Prostate gland (tissue), 2 donors: ENCODE data around the gene CDT1. TPM values are rescaled to one million over a fixed set of nuclear protein-coding genes. Genes with fewer than 3 reads are reported as not detected.

ENCODE experiments used
- DNase-seq: peaks from one replicate; pipeline ENCODE4 v3.0.0-alpha.2; 2019; ENCODE audit warnings: low spot score
- H3K27ac ChIP-seq, 2 donors: fragments of 200-600 bp; sonication (generic); 2 replicates each; pipeline ENCODE4 v1.5.1; 2017 to 2019
- H3K27me3 ChIP-seq: fragments of 200-600 bp; sonication (generic); replicated peaks from 2 replicates; pipeline ENCODE4 v1.5.1; 2019; ENCODE audit not compliant: insufficient read depth
- H3K36me3 ChIP-seq, 2 donors: fragments of 200-600 bp; sonication (generic); 1 replicate in 1 of 2; 2 replicates in 1 of 2; pipeline versions ENCODE4 v1.5.1 to v1.8.1; 2017 to 2019
- H3K4me1 ChIP-seq: fragments of 200-600 bp; sonication (generic); replicated peaks from 2 replicates; pipeline ENCODE4 v1.5.1; 2019
- H3K4me3 ChIP-seq, 2 donors: fragments of 200-600 bp; sonication (generic); 2 replicates each; pipeline ENCODE4 v1.5.1; 2017 to 2019
- H3K9me3 ChIP-seq: fragments of 200-600 bp; sonication (generic); 2 replicates; pipeline ENCODE4 v1.5.1; 2017
- POLR2A ChIP-seq: fragments of 450-650 bp; IDR thresholded peaks from one replicate; pipeline ENCODE4 v1.6.1; 2016; ENCODE audit warnings: antibody characterized with exemption, mild to moderate bottlenecking
- POLR2AphosphoS5 ChIP-seq: sonication (generic); formaldehyde crosslinking; IDR thresholded peaks from one replicate; pipeline ENCODE4 v1.6.1; 2017; ENCODE audit warnings: antibody characterized with exemption
- WGBS: methylation state at CpG from one replicate; pipeline ENCODE4 v1.1.5; 2018; 5-methylcytosine and 5-hydroxymethylcytosine counted together
- intact Hi-C: fragments of 100-400 bp; cut with DNase I; formaldehyde crosslinking; loops from one replicate; pipeline ENCODE4 v1.14.2; 2022
- total RNA-seq, 2 donors: library from RNA; depleted of rRNA; stranded (reverse); fragments of >200 nt; gene quantifications; one replicate each; pipeline ENCODE4 v1.1.0, GENCODE V29; 2016
- TF ChIP-seq, protein P1 (sequence below), 4 experiments: fragments of 200-600 bp in 2 of 4; fragments of 450-650 bp in 2 of 4; sonication (generic) in 2 of 4; IDR thresholded peaks; 1 replicate in 3 of 4; 2 replicates in 1 of 4; pipeline ENCODE4 v1.5.1; 2016 to 2019; ENCODE audit warnings: antibody characterized with exemption in 4 of 4, mild to moderate bottlenecking in 2 of 4, moderate library complexity in 2 of 4

Gene CDT1
- total RNA-seq, 2 donors from 2014 or later, result 4.3 to 7.6 TPM

DNA sequence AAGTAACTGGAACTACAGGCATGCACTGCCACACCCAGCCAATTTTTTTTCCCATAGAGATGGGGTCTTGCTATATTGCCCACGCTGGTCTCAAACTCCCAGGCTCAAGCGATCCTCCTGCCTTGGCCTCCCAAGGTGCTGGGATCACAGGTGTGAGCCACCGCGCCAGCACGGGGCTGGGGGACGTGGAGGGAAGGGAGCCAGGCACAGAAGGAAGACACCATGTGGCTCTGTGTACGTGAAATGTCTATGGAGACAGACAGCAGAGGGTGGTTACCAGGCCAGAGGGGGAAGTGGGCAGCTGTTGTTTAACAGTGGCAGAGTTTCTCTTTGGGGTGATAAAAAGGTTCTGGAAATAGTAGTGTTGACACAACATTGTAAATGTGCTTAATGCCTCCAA is 14.0 kb upstream of the CDT1 start:
- Histone ChIP-seq H3K4me1 (no peaks in the 10 kb centered on the region), H3K9me3 (no peaks in the 10 kb centered on the region), H3K27ac (no peak overlapping the region), H3K4me3 (no peak overlapping the region), H3K36me3 (no peaks in the 10 kb centered on the region), H3K27me3 (no peaks in the 10 kb centered on the region)
- intact Hi-C loops, result no loop called here
- no peak for DNase-seq
- TF ChIP-seq POLR2AphosphoS5 (no peak), POLR2A (no peak)
- TF ChIP-seq, protein P1, sequence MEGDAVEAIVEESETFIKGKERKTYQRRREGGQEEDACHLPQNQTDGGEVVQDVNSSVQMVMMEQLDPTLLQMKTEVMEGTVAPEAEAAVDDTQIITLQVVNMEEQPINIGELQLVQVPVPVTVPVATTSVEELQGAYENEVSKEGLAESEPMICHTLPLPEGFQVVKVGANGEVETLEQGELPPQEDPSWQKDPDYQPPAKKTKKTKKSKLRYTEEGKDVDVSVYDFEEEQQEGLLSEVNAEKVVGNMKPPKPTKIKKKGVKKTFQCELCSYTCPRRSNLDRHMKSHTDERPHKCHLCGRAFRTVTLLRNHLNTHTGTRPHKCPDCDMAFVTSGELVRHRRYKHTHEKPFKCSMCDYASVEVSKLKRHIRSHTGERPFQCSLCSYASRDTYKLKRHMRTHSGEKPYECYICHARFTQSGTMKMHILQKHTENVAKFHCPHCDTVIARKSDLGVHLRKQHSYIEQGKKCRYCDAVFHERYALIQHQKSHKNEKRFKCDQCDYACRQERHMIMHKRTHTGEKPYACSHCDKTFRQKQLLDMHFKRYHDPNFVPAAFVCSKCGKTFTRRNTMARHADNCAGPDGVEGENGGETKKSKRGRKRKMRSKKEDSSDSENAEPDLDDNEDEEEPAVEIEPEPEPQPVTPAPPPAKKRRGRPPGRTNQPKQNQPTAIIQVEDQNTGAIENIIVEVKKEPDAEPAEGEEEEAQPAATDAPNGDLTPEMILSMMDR (IDR thresholded peaks at IDR 0.05), result no peak
- 78% methylated on average over 7 of the region's 7 CpGs for WGBS

DNA sequence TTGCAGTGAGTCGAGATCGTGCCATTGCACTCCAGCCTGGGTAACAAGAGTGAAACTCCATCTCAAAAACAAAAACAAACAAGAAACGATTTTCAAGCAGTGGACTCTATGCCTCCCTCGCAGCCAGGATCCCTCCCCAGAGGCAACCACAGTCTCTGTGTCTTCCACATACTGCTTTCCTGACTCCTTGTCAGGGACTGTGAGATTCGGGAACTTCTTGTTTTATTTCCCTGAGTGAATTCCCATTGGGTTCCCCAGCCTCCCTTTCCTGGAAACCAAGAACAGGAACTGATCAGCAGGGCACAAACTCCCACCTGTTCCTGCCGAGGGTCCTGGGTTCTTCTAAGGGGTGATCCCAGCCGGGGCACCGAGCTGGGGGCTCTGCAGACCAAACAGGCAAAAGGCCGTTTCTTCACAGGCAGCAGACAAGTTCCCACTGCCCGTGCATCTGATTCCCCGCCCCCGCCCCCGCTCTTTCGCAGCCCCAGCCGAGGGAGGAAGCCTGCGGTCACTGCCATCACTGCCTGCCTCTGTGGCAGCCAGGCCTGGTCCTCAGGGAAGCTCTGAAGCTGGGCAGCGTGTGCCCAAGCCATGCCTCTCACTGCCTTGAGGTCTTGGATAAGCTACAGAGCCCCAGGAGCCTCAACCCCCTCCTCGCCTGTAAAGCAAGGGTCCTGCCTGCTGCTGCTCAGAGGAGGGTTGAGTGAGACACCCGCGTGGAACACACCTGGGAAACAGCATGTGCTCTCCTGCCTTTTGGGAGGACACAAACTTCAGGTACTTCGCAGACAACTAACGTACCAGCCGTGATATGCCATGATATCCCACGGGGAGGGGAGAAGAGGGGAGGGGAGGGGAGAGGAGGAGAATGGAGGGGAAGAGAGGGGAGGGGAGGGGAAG is 13.0 kb upstream of the CDT1 start:
- Histone ChIP-seq H3K27ac (no peak overlapping the region), H3K4me3 (no peak overlapping the region), H3K27me3 (no peaks in the 10 kb centered on the region), H3K4me1 (no peaks in the 10 kb centered on the region), H3K9me3 (no peaks in the 10 kb centered on the region), H3K36me3 (no peaks in the 10 kb centered on the region)
- TF ChIP-seq POLR2A (no peak), POLR2AphosphoS5 (no peak)
- TF ChIP-seq, protein P1 (IDR thresholded peaks at IDR 0.05), result no peak
- 29% methylated on average over 24 of the region's 24 CpGs for WGBS
- intact Hi-C loops, result no loop called here
- no peak for DNase-seq

DNA sequence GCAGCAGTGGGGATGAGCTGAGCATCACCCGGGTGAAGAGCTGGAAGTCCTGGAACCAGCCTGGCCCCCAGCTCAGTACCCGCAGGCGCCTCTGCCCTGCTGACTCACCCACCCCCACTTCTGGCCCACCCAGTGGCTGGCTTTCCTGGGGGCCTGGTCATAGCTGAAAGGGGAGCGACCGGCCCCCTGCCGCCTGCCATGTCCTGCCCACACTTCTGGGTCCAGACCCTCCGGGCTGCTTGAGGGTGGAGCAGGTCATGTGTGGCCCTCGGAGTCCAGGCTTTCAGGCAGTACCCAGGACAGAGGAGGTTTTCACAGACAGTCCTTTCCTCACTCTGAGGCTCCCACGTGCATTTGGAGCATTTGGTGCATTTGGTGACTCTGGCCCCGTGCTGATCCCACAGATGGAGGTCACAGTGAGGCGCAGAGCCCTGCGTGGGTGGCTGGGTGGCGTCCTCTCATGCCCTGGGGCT is 11.5 kb upstream of the CDT1 start:
- intact Hi-C loops, result no loop called here
- TF ChIP-seq POLR2A, result no peak
- TF ChIP-seq POLR2AphosphoS5, result no peak
- TF ChIP-seq, protein P1 (IDR thresholded peaks at IDR 0.05), result no peak
- Histone ChIP-seq H3K36me3 (no peaks in the 10 kb centered on the region), H3K4me1 (no peaks in the 10 kb centered on the region), H3K4me3 (no peak overlapping the region), H3K27me3 (no peaks in the 10 kb centered on the region), H3K9me3 (no peaks in the 10 kb centered on the region), H3K27ac (no peak overlapping the region)
- 71% methylated on average over 13 of the region's 13 CpGs for WGBS
- no peak for DNase-seq

DNA sequence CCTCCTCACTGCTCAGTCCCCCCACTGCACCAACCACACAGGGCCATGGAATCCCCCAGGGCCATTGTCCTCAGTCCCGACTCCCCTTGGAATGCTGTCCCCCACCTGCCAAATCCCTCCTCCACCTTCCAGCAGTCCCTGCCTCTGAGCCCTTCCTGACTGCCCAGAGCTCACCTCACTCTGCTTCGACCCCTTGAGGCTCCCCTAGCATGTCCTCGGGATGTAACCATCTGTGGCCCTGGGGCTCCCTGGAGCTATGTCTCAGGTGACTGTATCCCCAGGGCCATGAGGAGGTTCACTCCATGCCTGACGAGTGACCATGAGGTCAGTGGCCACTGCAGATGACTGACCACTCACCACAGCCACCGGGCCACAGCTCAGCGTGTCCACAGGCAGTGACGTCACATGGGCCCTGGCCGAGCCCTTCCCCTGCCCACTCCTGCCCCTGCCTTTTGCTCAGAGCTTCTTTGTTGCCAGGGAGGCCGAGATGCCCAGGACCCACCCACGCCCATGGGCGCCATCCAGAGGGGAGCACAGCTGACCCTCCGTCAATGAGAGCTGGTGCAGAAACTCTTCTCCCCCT is 10.8 kb upstream of the CDT1 start:
- H3K27ac ChIP-seq, result no peak overlapping the region
- H3K9me3 ChIP-seq, result no peaks in the 10 kb centered on the region
- 82% methylated on average over 12 of the region's 12 CpGs for WGBS
- H3K4me3 ChIP-seq, result no peak overlapping the region
- H3K36me3 ChIP-seq, result no peaks in the 10 kb centered on the region
- H3K4me1 ChIP-seq, result no peaks in the 10 kb centered on the region
- intact Hi-C loops, result no loop called here
- H3K27me3 ChIP-seq, result no peaks in the 10 kb centered on the region
- DNase-seq, result no peak
- TF ChIP-seq POLR2A (no peak), POLR2AphosphoS5 (no peak)
- TF ChIP-seq, protein P1 (IDR thresholded peaks at IDR 0.05), result no peak
